Measurements from ENCODE around the gene FSIP1.

FSIP1 gene

GRCh38 chr15:39680868-39681267 is 101.8 kb downstream of the FSIP1 start:
- no peak for DNase-seq

GRCh38 chr15:39672666-39673065 is 110.0 kb downstream of the FSIP1 start:
- DNase-seq: no peak

DNA sequence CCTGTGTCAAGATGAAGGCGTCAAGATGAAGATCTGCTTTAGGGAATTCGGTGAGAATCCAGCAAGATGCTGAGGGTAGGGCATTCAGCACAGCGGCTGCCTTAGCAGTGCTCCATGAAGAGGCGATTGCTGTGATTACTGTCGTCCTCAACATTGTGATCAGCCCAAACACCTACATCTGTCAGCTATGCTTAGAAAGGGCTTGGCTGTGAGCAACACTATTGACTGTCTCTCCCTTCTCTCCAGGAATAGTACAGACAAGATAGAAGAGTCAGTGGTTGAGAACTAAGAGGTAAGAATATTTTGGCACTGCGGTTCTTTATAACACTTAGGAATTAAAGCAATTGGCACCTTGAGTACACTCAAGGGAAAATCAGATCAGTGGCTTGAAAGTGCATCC is 110.5 kb downstream of the FSIP1 start:
- no peak for DNase-seq

DNA sequence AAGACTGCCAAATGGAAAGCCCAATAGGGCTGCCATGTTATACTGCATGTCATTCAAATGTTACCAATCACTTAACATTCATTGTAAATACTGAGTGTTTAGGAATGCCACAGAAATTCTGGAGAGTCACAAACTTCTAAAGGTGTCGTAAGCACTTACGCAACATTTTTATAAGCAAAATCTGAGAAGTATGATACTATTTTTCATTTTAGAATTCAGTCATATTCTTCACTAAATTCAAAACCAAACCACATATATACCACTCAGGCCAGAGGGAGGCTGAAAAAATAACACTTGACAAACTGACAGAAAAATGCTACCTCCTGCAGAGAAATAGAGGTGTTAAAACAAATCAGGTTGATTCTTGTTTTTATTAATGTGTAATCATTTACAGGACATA is 112.0 kb downstream of the FSIP1 start:
- DNase-seq: no peak

DNA sequence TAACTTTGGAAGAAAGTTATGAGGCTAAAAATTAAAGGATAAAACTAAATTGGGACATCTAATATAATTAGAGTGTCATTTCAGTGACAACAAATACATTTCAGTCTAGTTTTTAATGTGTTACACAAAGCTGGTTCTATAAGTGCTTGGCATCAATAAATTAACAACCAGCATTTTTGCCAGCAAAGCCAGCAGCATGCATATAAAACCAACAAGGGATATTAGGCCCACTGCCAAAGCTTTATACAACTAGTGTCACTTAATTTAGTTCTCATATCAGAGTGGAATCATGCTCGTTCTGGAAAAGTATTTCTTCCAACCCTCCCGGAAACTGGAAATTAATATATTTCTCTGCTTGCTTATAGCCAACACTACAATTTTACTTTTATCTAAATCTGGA is 113.0 kb downstream of the FSIP1 start:
- no peak for DNase-seq

GRCh38 chr15:39669241-39669640 is 113.4 kb downstream of the FSIP1 start:
- DNase-seq: no peak

DNA sequence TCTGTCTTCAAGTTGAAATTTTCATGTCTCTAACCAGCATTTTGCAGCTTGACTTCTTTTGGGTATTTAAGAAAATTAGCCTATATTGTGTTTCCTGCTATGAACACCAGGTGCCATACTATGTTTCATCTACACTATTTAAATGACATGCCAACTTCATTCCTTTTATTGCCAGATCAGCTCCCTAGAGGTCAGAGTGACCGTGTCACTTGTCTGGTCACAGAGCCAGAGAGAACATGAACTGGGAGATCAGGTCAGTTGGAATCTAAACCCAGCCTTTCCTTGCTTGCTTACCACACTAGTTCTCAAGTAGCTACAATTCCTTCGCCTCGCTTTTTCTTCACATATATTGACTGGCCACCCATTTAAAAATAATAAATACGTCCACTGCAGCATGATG is 114.2 kb downstream of the FSIP1 start:
- no peak for DNase-seq

DNA sequence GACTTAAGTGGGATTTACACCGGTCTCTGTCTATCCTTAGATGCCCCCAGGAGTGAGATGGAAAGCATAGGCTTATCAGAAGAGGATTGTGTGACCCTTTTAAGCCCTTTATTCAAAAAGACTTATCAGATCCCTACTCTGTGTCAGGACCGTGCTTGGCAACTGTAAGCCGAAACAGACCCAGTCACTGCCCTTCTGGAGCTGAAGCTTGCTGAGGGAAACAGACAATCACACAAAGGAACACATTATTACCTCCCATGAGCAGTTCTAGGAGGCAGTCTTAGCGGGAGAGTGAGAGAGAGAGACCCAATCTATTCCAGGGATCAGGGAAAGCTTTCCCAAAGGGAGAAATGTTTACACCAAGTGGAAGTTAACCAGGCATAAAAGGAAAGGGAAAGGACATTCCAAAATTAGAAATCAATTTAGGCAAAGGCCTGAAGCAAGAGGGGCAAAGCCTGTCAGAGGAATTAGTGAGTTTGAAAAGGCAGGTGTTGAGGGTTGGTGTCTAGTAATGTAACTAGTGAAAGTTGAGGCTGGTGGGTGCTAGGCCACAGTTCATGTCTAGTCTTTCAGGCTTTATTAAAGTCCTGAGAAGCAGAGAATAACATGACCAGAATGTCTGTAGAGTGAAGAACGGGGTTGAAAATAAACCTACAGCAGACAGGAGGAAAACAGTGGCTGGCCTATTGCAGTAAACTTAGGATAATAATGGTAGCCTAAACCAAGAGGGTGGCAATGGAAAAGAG is 115.1 kb downstream of the FSIP1 start:
- DNase-seq: no peak

DNA sequence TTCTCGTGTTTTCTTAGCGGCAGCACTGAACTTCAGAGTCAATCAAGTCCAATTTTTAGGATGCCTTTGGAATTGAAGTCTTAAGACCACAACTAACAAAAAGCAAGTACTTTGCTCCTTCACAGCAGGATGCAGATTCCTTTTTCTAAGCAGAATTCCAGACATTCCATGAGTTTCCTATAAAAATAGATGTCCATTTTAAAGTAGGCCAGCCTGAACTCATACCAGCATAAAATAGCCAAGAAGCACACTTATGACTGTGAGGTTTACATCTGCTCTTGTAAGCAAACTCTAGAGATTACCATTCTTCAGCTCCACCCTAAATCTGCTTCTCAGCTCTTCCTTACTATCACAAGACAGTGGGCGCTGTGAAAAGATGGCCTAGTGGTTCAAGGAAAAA is 116.0 kb downstream of the FSIP1 start:
- DNase-seq: no peak

DNA sequence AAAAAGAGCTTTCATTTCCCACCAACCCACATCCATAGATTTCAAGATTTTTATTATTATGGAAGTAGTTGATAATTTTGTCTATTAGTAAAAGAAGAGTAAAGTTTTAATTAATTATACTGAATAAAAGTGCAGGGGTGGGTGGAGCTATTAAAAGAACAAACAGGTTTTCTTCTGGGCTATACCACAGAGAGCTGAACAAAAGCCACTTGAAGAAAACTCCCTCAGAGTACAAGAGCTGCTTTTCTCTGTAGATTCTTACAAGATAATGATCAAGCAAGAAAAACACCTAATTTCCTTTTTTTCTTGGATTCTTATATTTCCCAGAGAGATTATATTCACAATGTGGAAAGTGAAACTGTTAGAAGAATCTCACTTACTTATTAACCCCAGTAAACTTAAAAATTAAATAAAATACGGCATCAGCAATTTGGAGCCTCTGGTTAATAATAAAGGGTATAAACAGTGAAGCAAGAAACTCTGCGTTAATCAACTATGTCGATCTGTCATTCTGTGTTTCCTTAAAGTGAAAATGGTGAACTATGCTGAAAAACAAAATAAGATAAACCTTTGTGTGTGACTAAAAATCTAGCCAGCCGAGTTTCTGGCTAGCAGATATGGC is 116.9 kb downstream of the FSIP1 start:
- no peak for DNase-seq

- no peak for DNase-seq
These were observed 118.9 kb downstream of the FSIP1 start for GRCh38 chr15:39663704-39664250.

GRCh38 chr15:39661776-39662175 is 120.9 kb downstream of the FSIP1 start:
- no peak for DNase-seq

DNA sequence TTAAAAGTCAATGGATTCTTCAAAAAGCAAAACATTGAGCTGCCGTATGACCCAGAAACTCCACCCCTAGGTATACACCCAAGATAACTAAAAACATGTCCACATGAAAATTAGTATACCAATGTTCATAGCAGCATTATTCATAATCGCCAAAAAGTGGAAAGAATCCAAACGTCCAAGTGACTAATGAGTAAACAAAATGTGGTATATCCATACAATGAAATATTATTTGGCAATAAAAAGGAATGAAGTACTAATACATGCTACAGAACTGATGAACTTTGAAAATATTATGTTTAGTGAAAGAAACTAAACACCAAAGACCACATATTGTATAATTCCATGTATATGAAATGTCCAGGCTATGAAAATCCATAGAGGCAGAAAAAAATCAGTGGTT is 123.9 kb downstream of the FSIP1 start:
- no peak for DNase-seq

DNA sequence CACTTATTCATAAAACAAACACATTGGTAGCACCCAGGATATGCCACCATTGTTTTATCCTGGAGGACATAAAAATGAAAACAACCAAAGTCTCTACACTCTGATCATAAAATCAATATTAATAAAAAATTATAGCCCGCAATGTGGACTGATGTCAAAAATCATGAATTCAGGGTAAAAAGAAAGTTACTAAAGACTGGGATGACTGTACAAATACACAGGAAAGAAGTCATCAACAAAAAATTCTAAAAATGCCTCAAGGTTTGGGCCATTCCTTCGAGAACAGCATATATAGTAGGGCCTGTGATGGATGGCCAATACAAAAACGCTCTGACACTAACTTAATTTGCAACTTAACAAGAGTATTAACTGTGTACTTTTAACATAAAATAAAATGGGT is 125.0 kb downstream of the FSIP1 start:
- DNase-seq: no peak

DNA sequence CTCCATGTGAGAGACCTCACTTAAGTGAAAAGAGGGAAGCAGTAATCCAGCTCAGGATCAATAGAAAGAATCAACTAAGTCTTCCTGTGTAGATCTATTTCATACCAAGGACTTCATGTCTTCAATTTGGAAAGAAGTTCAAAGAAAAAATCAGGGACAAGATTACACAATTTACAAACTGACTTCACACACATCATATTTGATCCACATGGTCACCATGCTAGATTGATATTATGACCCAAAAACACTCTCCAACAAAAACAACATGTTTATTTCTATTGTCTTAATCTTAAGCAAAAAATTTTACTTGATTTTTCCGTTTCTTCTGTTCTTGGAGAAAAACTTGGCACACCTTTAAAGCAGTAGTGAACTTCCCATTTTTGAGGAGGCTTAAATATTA is 125.5 kb downstream of the FSIP1 start:
- DNase-seq: no peak

- no peak for DNase-seq
These were observed 128.3 kb downstream of the FSIP1 start for GRCh38 chr15:39654304-39654703.

DNA sequence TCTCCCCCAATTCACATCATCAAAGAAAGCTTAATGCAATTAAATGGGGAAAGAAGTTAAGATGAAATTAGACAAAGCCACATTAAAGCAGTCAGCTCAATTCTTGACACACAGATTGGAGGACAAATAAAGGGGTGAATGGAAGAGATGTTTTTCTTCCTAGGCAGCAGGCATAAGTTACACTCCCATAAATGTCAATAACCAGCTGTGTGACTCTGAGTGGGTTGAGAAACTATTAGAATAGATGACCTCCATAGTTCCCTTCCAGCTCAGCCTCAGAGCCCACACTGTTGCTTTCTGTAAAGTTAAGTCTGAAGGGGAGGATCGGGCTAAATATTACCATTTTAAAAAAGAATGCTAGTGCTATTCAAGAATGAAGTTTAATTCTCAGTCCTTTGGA is 130.8 kb downstream of the FSIP1 start:
- DNase-seq: no peak

DNA sequence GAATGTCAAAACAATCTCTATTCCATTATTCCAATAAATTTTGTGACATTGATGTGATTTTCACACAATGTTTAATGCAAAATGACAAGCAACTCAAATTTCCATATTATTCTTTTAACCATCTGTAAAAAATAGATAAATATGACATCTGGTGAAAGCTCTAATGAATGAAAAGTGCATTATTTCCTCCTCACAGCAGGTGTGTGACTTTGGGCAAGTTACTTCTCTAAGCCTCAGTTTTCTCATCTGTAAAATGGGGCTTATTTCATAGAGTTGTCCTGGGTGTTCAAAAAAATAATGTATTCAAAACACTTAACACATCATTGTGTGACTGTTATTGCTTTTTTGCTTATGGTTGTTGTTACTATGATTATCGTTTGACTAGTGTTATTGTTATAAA is 131.3 kb downstream of the FSIP1 start:
- DNase-seq: no peak

DNA sequence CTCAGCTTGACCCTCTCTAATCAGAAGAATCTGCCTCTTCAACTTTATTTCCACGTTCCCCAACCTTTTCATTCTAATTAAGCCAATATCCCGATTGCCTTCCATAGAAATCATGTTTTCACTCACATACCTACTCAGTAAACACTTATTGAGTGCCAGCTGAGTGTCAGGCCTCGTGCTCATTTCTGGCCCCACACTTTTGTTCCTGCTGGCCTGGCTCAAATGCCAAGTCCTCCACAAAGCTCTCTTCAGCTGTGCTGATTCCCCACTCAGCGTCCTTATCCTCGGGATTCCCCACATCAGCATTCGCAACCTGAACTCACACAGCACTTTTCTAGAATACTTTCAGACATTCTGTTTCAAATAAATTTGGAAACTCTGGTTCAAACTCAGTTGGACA is 132.9 kb downstream of the FSIP1 start:
- DNase-seq: no peak

DNA sequence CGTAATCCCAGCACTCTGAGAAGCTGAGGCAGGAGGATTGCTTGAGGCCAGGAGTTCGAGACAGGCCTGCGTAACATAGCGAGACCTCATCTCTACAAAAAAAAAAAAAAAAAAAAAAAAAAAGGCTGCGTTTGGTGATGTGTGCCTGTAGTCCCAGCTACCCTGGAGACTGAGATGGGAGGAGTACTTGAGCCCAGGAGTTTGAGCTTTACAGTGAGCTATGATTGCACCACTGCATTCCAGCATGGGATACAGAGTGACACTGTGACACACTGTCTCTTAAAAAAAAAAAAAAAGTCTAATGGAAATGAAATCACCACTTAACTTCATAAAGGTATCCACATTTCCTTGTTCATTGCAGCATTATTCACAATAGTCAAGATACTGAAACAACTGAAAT is 136.2 kb downstream of the FSIP1 start:
- no peak for DNase-seq

DNA sequence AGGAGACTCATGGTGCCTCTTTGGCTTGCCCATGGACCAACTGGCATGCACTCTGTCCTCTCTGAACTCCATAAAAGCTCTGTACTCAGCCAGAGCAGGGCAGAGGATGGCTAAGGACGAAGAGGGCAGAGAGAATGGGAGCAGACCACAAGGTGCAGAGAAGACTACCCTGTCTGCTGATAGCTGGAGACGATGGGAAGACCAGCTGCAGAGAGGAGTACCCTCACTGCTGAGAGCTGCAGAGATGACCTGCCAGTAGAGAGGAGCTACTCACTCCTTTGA is 136.7 kb downstream of the FSIP1 start:
- DNase-seq: no peak

GRCh38 chr15:39645138-39645975 is 137.3 kb downstream of the FSIP1 start:
- DNase-seq: no peak

DNA sequence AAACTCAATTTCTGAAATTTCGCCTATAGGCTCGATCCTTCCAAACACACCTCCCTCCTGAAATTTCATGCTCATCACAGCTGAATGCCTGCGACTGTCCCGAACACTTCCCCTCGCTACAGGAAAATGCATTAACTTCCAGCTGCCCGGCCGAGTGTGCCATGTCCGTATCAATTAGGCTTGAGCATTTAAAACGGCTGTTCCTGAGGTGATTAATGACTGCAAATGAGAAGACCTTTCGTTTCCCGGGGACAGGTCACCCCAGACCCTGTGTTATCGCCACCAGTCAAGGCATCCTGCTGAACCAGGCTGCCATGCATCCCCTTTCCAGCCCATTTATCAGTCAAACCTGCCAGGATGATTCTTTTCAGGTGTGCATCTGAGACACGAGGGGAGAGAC is 138.5 kb downstream of the FSIP1 start:
- DNase-seq: no peak

DNA sequence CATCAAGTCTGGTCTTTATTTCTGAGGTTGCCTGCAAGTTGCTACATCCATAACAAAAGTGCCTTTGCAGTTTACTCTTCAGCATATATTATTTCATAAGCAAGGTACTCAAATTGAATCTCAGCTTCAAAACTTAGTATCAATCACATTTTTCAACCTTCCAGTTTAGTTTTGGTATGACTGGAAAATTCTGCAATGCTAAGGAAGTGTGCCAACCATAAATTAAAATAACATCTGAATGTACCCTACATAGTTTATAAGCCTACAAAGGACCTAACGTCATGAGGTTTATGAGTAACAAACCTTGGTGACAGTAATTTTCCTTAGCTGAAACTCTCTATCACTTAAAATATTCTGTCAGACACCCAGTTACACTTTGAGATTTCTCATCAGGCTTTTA is 138.9 kb downstream of the FSIP1 start:
- DNase-seq: peak; percentile 68
